Left lung (tissue), 10 donors: ENCODE data around the gene AQP12A. TPM values are rescaled to one million over a fixed set of nuclear protein-coding genes. Genes with fewer than 3 reads are reported as not detected.
A peak's percentile ranks its signal among the peaks of the same experiment; 100 is the strongest.

Experiments
- ATAC-seq: fragments of 200-7000 bp; cut with Tn5 transposase; one replicate; pipeline ENCODE4 v1.9.1; 2020; ENCODE audit warnings: moderate library complexity
- DNase-seq, 4 donors: peaks; one replicate each; pipeline ENCODE4 v3.0.0-alpha.2; 2013 to 2020
- H3K27ac ChIP-seq, 2 donors: fragments of 200-600 bp; sonication (generic) in 1 of 2; one replicate each; pipeline versions ENCODE4 v1.5.0 to v1.8.0; 2020 to 2021
- H3K27me3 ChIP-seq, 2 donors: fragments of 200-600 bp; sonication (generic) in 1 of 2; one replicate each; pipeline versions ENCODE4 v1.5.0 to v1.8.0; 2020 to 2021
- H3K36me3 ChIP-seq, 2 donors: fragments of 200-600 bp; sonication (generic) in 1 of 2; one replicate each; pipeline versions ENCODE4 v1.5.0 to v1.8.0; 2020 to 2021
- H3K4me1 ChIP-seq, 2 donors: fragments of 200-600 bp; one replicate each; pipeline ENCODE4 v1.8.0; 2021
- H3K4me3 ChIP-seq, 2 donors: fragments of 200-600 bp; sonication (generic) in 1 of 2; one replicate each; pipeline versions ENCODE4 v1.5.0 to v1.8.0; 2020 to 2021; ENCODE audit warnings: mild to moderate bottlenecking in 1 of 2
- H3K9me3 ChIP-seq, 2 donors: fragments of 200-600 bp; sonication (generic) in 1 of 2; one replicate each; pipeline versions ENCODE4 v1.5.0 to v1.8.0; 2020 to 2021
- intact Hi-C, 2 donors: fragments of 100-400 bp; cut with DNase I; formaldehyde crosslinking; loops; one replicate each; pipeline versions ENCODE4 v1.11.2 to v1.14.2; 2022
- polyA plus RNA-seq, 6 donors: library from polyadenylated mRNA; unstranded; fragments of 120-200 nt; gene quantifications; one replicate each; pipeline ENCODE4 v1.2.1, GENCODE V29; 2013; ENCODE audit not compliant: insufficient read length in 6 of 6
- total RNA-seq, 2 donors: library from RNA; stranded (reverse); fragmentation: NEBNext Ultra II Directional; extraction: Animal tissue kit (Norgen Biotek cat#: 25700); gene quantifications; one replicate each; pipeline ENCODE4 v1.2.1, GENCODE V29; 2021
- TF ChIP-seq, protein P1 (sequence below), 2 donors: fragments of 200-600 bp; sonication (generic) in 1 of 2; IDR thresholded peaks; one replicate each; pipeline versions ENCODE4 v1.5.0 to v1.8.0; 2021; ENCODE audit warnings: antibody characterized with exemption in 2 of 2
- donor health status: DM: no; HTN: yes; CAD: no.
- donor health status: DM: no; HTN: no; CAD: no.

The AQP12A gene
- total and polyA plus RNA-seq, 8 donors = not detected

DNA sequence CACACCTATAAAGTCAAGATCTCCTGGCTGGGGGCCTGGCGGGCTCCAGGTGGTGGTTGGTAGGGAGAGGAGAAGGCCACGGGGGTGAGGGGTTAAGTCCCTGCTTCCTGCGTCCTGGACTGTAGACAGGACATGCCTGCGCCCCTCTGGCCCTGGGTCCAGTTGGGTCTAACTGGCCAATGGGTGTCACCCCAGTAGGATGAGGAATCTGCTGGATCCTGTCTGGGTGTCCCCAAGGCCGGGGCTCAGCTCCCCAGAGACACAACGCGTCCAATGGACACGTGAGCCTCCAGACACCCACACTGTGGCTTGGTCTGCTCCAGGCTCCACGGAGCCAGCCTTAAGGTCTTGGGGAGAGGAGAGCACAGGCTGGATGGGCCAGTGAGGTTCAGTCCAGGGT is 19.6 kb downstream of the AQP12A start:
- Histone ChIP-seq H3K27me3 (peaks cover 0 to 1% of the 10 kb centered on the region in 2 donors), H3K4me3 (no peak overlapping the region), H3K4me1 (no peaks in the 10 kb centered on the region), H3K9me3 (no peaks in the 10 kb centered on the region), H3K36me3 (no peaks in the 10 kb centered on the region), H3K27ac (no peak overlapping the region)
- intact Hi-C loops = no loop called here
- DNase-seq (peak in 1 of 4 donors; percentile 44), ATAC-seq (no peak)
- TF ChIP-seq, protein P1, sequence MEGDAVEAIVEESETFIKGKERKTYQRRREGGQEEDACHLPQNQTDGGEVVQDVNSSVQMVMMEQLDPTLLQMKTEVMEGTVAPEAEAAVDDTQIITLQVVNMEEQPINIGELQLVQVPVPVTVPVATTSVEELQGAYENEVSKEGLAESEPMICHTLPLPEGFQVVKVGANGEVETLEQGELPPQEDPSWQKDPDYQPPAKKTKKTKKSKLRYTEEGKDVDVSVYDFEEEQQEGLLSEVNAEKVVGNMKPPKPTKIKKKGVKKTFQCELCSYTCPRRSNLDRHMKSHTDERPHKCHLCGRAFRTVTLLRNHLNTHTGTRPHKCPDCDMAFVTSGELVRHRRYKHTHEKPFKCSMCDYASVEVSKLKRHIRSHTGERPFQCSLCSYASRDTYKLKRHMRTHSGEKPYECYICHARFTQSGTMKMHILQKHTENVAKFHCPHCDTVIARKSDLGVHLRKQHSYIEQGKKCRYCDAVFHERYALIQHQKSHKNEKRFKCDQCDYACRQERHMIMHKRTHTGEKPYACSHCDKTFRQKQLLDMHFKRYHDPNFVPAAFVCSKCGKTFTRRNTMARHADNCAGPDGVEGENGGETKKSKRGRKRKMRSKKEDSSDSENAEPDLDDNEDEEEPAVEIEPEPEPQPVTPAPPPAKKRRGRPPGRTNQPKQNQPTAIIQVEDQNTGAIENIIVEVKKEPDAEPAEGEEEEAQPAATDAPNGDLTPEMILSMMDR (IDR thresholded peaks at IDR 0.05) = no peak

DNA sequence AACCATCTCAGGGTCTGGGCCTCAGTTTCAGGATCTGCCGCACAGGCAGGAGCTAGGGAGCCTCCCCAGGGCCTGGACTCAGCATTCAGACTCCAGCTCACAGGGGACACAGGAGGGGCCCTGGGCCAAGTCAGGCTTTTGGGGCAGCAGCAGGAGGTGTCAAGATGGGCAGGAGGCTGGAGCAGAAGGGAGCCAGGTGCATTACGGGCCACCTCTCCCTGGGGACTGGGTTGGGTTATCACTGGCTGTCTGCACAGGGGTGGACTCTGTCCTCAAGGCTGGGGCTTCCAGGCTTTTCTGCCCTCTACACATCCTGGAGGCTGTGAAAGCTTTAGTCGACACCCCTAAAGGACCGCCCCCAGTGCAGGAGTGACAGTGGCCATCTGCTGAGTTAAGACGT is 20.0 kb downstream of the AQP12A start:
- DNase-seq (peak in 1 of 4 donors; percentile 48), ATAC-seq (no peak)
- Histone ChIP-seq H3K4me3 (no peak overlapping the region), H3K36me3 (no peaks in the 10 kb centered on the region), H3K9me3 (no peaks in the 10 kb centered on the region), H3K27me3 (peaks cover 0 to 5% of the 10 kb centered on the region in 2 donors), H3K4me1 (no peaks in the 10 kb centered on the region), H3K27ac (no peak overlapping the region)
- intact Hi-C loops = no loop called here
- TF ChIP-seq, protein P1 (IDR thresholded peaks at IDR 0.05) = no peak

DNA sequence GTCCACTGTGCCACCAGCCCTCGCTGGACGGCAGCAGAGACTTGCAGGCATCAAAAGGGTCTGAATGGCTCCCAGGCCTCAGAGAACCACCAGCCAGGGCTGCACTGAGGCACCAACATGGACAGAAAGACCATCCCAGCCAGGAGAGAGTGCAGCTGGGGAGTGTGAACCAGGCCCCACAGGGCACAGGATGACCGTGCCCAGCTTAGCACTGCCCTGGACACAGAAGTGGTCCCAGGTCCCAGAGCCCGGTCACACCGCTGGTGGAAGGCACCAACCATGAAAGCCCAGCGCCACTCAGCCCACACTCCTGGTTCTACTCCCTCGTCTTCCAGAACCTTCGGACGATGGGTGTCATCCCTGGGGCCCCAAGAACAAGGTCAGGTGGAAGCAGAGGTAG is 20.5 kb downstream of the AQP12A start:
- Histone ChIP-seq H3K4me3 (no peak overlapping the region), H3K4me1 (no peaks in the 10 kb centered on the region), H3K9me3 (no peaks in the 10 kb centered on the region), H3K27me3 (peaks cover 0 to 5% of the 10 kb centered on the region in 2 donors), H3K27ac (no peak overlapping the region), H3K36me3 (no peaks in the 10 kb centered on the region)
- DNase-seq = peak in 1 of 4 donors; percentile 46
- intact Hi-C loops = no loop called here
- no peak for ATAC-seq
- TF ChIP-seq, protein P1 (IDR thresholded peaks at IDR 0.05) = no peak

DNA sequence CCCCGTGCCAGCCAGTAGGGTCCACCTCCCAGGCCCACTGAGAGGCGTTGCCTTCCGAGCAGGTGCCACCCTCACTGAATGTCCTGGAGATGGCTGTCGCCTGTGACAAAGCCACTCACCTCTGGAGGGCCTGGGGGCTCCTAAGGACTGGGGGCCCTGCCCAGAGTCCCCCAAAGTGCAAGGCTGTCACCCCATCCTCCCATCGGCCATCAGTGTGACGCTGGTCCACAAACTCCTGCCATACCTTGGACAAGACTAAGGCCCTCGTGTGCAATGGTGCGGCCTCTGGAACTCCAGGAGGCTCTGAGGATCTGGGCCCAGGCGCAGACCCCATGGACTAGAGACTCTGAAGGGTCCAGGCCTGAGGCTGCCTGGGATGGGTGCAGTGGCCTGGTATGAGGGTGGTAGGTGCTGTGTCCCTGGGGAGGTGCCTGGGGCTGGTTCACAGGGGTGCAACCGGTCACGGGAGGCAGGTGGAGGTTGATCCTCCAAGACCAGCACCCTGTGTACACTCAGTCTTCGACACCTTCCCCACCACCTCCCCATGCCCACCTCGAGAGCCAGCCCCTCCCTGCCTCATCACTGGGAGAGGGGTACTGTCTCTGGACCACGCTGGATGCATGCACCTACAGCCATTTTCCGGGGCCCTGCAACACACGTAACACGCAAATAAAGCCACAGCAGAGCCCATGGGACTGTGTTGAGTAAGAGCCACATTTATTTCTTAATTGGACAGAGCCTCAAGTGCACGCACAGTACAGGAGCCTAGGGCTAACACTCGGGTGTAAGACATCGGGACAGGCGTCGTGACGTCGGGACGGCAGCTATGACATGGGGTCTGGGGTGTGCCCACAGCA is 21.6 kb downstream of the AQP12A start:
- no peak overlapping the region for H3K4me3 ChIP-seq
- intact Hi-C loops = no loop called here
- H3K36me3 ChIP-seq = no peaks in the 10 kb centered on the region
- H3K27me3 ChIP-seq = peaks cover 0 to 5% of the 10 kb centered on the region in 2 donors
- ATAC-seq = no peak
- H3K4me1 ChIP-seq = no peaks in the 10 kb centered on the region
- TF ChIP-seq, protein P1 (IDR thresholded peaks at IDR 0.05) = no peak
- no peaks in the 10 kb centered on the region for H3K9me3 ChIP-seq
- H3K27ac ChIP-seq = no peak overlapping the region
- peak in 1 of 4 donors; percentile 54 for DNase-seq

DNA sequence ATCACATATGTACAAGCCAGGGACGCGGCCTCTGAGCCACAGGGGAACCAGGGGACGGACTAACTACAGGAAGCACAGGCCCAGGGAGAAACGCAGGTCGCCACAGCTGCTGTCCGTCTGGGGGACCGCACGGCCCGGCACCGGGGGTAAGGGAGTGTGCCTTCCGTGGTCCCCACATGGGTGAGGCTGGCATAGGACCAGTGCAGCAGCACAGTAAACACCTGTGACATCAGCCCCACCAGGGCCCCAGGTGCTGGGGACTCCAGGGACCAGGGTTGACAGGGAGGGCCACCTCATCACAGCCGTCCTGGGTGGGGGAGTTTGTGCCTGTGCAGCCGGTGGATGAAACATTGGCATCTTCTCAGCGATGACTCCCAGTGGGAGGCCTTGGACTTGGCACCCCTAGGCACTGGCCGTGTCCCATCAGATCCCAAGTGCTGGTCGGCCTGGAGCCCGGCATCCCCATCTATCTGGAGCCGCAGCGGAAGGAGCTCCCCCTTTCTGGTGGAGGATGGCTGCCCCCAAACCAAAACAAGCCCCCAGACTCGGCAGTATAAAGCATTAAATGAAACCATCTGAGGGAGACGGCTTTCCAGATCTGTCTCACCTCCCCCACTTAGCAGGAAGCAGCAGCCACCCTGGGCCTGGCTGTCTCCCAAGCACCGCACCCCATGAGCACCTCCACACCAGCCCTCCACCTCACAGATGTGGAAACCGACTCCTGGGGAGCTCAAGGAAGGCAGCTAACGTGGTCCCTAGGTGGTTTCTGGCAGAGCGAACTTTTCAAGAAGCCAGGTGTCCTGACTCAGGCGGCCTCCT is 22.5 kb downstream of the AQP12A start:
- DNase-seq (peak in 1 of 4 donors; percentile 70), ATAC-seq (no peak)
- H3K36me3 ChIP-seq = no peaks in the 10 kb centered on the region
- H3K4me3 ChIP-seq = no peak overlapping the region
- intact Hi-C loops = no loop called here
- H3K4me1 ChIP-seq = no peaks in the 10 kb centered on the region
- no peaks in the 10 kb centered on the region for H3K9me3 ChIP-seq
- no peak overlapping the region for H3K27ac ChIP-seq
- peaks cover 0 to 5% of the 10 kb centered on the region in 2 donors for H3K27me3 ChIP-seq
- TF ChIP-seq, protein P1 (IDR thresholded peaks at IDR 0.05) = no peak
